Head of caudate nucleus (tissue), 42 donors: ENCODE measurements around the gene MAML1.

ENCODE experiments used
- DNase-seq, 42 donors: peaks; one replicate each; pipeline versions ENCODE4 v3.0.0 to v3.0.0-alpha.2; 2020 to 2021; ENCODE audit warnings: mixed read lengths in 7 of 42
- intact Hi-C: fragments of 100-400 bp; cut with DNase I; formaldehyde crosslinking; loops from one replicate; pipeline ENCODE4 v1.15.0; 2022

Gene MAML1

DNA sequence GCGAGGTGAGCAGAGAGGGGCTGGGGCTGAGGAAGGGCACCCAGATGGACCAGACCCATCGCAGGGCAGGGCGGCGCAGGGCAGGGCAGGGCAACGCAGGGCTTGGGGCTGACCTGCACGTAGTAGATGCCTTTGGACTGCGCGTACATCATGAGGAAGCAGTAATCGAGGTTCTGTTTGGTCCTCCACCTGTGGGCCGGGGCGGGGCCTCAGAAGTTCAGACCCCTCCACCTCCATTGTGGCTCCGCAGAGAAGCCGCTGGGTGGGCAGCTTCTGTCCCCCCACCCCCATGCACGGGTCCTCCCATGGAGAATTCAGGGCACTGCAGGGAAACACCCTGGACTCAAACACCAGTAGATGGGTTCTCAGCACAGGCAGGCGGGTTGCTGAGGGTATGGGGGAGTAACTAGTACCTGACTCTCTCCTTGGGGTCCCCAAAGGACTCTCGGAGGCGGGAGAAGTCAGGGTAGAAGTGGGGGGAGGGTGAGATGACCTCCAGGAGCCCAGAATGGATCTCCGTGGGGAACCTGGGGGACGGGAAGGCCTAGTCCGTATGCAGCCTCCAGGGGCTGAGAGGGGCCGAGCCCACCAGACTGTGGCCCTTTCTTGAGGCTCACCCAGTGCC is 67.6 kb downstream of the MAML1 start:
- DNase-seq: no peak
- intact Hi-C loops: no loop called here

DNA sequence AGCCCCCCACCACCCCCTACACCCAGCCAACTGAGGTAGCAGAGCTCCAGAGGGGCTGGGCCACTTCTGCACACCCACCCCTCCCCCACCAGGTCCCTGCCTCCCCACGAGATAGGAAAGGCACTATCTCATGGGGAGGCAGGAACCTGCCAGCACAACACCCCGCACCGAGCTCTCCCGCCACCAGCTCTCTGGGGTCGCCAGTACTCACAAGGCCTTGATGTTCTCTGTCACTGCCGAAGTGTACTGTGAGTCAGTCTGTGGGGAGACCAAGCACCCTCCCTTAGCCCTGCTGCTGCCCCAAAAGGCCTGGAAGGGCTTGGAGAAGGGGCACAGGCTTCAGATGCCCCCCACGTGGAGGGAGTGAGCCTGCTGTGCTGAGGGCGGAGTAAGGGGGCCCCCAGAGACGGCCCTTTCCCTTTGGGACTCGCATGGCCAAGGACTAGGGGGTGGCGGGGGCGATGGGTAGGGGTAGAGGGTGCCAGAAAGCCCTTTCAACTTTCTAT is 68.1 kb downstream of the MAML1 start:
- DNase-seq: no peak
- intact Hi-C loops: no loop called here

DNA sequence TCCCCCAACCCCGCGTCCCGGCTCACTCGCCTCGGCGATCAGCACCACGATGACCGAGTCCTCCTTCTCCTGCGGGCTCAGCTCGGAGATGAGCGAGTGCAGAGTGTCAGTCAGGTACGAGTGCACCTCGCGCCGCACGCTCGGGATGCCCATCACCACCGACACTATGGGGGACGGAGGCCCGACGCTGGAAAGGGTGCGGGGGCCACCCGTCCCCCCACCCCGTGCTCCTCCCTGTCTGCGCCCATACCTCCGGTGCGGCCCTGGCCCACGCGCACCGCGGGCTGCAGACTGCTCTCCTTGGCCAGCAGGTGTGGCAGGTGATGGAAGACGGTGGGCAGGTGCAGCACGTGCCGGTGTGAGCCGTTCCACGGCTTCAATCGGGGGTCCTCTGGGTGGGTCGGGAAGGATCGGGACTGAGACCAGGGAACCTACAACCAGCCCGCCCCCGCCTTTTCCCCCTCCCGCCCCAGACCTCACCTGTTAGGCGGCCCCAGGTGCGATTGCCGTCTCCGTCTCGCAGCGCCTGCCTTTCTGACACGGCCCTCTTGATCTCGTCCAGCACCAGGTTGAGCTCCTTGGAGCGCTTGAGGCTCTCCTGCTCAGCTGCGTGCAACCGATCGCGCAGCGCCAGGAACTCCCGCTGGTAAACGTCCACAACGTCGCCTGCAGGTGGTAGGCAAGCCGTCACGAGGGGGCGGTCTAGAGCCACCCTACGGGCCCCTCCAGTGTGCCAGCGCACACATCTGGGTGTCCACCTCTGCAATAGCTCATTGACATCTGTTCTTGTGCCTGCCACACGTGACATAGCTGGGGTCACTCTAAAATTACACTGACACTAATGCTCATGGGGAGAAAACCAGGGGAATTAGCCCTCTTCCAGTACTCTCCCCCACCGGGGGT is 68.9 kb downstream of the MAML1 start:
- DNase-seq: peak in 33 of 42 donors; percentile 46 to 88 (median 67)
- intact Hi-C loops: no loop called here

DNA sequence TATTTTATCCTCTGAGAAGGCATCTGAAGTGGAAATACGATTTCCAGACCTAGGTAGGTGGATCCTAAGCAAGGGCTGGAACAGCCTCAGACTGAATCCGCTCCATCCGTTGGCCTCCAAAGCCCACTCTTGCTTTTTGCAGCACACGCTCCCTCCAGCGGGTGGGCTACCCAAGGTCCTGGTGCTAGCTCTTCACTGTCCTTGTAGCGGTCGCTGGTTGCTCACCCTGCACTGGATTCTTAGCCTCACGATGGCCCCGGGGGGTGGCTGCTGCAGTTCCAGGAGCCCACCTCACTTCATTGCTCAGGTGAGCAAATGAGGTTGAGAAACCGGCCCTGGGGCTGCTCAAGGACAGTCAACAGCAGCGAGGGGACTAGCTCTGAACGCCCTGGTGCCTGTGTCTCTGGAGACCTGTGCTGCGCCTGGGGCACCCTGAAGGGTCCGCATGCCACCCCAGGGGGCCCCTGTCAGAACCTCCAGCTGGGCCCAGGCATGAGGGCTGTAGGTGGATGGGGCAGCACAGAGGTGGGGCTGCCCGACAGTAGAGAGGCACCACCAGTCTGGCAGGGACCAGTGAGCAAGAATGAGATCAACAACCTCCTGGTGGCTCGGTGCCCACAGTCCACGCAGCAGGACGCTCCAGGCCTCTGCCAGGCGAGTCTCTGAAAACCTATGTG is 69.7 kb downstream of the MAML1 start:
- intact Hi-C loops: no loop called here
- no peak for DNase-seq

DNA sequence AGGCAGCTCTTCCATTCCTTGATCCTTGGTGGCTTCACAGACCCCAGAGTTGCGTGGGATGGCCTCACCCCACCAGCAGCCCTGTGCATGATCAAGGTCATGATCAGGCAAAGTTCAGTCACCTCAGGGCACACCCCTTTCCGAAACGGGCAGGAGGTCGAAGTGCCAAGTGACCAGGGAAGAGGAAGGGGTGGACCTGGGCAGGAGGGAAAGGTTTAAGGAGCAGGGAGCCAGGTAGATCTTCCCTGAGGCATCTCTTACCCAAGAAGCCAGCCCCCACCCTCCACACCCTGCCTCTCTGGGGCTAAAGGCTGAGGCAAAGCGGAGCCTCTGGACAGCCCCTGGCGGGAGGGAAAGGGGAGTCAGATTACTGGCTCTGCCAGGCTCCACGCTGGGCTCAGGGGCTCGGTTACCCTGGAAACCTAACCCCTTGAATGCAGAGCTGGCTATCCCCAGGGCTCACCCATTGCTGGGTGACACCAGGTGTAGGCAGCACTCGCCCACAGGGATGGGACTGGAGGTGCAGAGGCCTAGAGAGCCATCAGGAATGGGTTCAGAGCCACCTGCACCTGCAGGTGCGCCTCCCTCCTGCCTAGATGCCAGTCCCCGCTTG is 70.4 kb downstream of the MAML1 start:
- no peak for DNase-seq
- intact Hi-C loops: no loop called here

DNA sequence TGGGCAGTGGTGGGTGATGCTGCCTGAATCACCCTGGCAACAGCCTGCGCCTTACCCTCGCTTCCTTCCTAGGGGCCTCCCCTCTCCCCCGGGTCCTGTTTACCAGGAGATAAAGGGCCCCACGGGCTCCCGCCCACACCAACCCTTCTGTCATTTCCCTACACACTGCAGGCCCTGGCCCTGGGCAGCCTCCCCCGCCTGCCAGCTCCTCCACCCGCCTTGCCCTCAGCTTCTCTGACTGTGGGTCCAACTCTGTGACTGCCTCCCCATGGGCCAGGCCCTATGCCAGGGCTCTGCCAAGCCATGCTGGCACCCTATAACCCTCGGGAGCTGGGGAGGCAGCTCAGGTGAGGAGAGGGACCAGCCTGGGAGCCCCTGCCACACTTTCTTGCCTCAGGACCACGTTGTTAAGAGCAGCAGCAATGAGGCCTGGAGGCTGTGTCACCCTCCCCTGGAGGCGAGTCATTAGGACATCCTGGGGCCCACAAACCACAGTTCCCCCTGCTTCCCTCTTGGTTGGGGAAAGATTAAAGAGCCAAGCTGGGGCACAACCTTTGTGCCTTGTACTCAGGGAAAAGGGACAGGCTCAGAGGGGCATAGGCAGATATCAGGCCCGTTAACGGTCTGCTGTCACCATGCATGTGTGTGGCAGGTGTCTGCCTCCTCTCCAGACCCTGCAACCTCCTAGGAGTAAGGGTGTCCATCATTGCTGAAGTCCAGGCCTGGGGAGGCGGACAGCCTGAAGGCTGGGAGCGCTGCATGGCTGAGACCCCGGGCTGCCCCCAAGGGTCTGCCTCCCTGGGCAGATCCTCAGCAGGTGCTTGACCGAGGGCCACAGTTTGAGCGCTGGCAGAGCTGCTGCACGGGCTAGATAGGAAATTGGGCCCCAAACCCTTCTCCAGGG is 71.3 kb downstream of the MAML1 start:
- intact Hi-C loops: no loop called here
- DNase-seq: no peak

DNA sequence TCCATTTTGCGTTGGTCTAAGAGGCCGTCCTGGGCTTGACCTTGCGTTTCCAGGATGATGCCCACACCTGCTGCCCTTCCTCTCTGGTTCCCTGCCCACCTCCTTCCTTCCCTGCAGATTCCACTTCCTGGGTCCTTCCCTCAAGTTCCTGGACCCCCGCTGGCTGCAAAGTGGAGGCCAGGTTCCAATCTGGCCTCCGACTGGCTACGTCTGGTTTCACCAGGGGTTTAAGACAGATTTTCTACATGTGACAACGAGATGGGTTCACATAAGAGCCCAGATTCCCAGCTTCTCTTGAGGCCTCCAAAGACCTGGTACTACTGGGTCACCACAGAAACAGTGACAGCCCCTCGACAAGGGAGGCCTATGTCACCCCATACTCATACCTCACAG is 71.9 kb downstream of the MAML1 start:
- intact Hi-C loops: no loop called here
- no peak for DNase-seq

DNA sequence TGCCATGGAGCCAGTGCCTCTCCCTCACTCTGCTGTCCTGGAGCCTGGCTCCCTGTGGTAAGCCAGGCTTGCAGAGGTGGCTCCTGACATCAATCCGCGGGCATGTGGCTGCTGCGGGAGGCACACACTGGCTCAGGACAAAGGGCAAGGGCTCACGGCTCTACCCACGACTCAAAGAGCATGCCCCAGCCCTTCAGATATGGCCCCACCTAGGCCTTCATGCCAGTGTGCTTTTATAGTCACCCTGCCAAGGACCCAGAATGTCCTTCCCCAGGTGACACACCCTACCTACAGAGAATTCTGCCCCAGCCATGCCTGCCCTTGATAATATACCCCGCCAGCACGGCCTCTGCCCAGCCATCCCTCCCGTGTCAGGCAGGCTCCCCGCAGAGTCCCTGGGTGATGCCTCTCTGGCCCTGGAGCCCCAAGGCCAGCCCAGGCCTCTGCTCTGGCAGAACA is 72.5 kb downstream of the MAML1 start:
- intact Hi-C loops: no loop called here
- DNase-seq: no peak

DNA sequence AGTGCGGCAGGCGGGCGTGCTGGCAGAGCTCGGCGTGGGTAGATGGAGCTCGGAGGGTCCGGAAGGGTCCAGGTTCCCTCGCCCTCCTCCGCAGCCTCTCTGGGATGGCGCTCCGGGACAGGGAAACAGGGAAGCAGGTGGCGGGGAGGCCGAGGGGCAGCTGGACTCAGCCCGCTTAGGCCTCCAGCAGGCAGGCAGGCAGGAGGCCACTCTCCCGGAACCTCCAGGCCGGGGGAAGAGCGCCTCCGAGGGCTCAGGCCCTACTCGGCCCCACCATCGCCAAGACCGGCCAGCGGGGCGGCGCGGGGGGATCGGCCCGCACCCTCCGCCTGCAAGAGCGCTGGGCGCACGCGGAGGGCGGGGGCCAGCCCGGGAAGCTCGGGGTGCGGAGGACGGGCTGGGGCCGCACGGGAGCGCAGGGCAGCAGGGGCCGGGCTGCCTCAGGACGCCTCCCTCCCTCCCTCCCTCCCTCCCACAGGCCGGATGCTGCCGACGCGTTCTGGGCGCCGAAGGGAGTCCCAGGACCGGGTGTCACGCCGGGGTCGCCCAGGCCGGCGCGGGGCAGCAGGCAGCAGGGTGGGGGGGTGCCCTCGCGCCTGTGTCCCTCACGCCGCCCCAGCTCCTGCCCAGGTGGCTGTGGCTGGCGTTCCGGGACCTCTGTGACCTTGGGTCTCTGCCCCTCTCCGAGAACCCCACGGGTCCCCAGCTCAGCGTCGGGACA is 73.1 kb downstream of the MAML1 start:
- peak in 19 of 42 donors; percentile 24 to 69 (median 45) for DNase-seq
- intact Hi-C loops: no loop called here

DNA sequence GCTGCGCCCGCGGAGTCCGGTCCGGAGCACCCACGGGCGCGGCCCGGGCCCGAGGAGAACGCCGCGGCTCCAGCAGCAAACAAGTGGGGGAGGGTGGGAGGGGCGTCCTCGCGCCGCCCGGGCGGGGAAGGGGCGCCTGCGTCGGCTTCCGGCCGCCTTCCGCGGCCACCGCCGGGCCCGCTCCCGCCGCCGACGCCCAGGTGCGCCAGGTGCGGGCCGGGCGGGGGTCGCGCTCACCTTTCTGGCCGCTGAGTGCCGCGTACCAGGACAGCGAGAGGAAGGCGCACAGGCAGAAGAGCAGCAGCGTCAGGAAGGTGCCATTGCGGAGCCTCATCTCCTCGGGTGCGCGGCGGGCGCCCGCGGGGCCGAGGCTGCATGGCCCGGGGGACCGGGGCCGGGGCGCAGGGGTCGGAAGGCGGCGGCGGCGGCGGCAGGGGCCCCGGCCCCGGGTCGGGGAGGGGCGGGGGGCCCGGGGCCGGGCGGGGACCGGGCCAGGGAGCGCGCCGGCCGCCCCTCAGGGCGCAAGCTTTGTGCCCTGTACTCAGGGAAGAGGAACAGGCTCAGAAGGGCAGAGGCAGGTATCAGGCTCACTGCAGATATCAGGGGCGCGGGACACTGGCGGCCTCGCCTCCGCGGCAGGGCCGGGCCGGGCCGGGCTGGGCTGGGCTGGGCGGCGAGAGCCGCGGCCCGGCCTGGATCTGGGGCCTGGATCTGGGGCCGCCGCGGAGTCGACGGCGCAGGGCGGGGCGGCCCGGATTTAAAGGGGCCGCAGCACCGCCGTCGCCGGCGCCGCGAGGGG is 73.8 kb downstream of the MAML1 start, which contains the start of gene MGAT4B:
Gene MGAT4B (minus strand): TSS at position 617 of the 799 bp plus-strand sequence. CDS start 283 bp downstream, at position 334.
- DNase-seq: peak in 39 of 42 donors; percentile 62 to 88 (median 80)
- intact Hi-C loops: no loop called here

DNA sequence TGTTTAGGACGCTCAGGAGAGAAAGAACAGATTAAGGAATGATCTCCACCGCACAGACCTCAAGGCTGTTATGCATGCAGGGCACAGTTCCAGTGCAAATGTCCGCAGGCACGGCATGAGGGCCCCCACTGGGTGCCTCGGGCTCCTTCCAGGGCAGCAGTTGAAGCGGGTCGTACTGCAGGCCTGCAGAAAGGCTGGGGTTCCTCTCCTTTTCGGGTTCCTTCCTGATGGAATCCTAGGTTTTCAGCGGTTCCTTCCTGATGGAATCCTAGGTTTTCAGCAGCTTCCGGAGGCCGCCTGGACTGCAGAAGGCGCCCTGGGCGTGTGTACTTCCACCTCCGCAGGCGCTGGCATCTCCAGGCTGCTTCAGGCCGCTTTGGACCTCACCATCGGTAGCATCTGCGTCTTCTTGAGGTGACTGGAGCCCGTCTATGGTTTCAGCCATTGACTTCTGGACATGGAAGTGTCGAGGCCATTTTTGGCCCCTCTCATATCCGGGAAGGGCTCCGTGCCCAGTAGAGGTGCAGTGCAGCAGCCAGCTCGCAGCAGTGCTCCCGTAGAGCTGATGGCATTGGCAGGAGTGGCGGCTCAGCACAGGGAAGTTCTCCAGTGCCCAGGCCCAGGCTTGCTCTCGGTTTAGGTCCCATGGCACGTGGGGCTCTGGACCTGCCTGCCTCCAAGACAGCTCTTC is 79.7 kb downstream of the MAML1 start:
- intact Hi-C loops: no loop called here
- DNase-seq: no peak

DNA sequence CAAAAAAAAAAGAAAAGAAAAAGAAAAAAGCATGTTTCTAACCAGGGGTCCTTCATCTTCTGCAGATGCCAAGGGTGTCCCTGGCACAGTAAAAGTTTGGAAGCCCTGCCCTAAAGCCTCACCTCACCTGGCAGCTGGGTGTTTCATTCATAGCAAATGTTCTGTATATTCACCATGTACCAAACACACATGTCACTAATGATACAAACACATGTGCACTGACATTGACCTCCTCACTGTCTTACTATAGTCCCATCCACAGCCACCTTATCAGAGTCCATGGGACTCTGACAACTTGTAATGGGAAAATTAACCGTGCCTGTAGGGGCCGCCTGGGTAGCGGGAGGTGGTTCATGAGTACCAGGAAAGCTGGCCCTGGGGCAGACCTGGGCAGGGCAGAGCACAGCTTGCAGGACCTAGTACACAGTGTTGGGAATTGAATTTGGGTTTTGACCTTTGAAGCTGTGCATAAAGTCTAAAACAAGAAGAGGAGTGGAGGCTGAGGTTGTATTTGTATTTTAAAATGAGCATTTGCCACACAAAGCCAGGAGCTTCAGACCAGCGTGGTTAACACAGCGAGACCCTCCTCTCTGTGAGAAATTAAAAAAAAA is 80.5 kb downstream of the MAML1 start:
- intact Hi-C loops: no loop called here
- no peak for DNase-seq

DNA sequence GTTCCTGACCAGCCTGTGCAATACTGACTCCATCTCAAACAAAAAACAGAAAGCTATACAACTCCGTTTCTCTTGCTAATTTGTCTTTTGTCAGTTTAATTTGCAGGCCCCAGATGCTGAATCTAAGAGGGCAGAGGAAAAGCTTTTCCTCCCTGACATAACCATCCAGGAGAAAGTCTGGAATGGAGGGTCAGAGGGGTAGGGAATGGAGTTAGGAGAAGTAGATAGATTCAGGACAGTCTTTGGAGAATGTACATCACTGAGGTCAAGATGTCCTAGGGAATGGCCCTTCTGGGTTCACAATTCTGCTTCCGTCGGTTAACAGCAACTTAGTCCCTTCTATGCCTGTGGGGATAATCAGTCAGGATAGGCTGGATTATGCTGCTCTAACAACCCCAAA is 81.5 kb downstream of the MAML1 start:
- intact Hi-C loops: no loop called here
- DNase-seq: no peak

DNA sequence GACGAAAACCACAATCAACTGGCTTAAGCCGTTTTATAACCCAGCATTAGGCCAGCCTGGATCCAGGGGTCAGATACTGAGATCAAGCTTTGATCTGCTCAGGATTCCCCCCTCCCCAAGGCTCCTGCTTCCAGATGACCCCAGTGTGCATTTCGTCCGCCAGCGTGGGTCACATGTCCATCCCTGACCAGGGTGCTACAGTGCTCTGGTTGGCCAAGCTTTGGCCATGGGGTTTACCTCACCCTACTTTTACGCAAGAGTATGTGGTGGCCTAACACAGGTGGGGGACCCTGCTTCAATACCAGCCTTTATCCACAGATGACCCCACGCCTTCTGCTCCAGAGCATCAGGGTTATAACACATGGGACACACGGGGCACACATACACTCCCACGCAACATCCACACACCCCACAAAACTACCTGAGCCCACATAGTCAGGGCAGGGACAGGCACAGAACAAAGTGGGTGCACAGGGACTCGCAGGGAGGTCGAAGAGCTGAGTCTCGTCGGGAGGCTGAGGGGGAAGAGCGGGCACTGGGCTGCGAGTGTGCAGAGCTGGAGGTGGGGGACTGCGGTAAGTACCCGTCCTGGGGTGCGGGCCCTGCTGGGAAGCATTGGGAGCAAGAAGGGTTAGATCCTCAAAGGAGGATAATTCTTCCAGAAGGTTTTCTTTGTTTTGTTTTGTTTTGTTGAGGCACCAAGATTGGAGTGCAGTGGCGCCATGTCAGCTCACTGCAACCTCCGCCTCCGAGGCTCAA is 83.0 kb downstream of the MAML1 start:
- intact Hi-C loops: no loop called here

DNA sequence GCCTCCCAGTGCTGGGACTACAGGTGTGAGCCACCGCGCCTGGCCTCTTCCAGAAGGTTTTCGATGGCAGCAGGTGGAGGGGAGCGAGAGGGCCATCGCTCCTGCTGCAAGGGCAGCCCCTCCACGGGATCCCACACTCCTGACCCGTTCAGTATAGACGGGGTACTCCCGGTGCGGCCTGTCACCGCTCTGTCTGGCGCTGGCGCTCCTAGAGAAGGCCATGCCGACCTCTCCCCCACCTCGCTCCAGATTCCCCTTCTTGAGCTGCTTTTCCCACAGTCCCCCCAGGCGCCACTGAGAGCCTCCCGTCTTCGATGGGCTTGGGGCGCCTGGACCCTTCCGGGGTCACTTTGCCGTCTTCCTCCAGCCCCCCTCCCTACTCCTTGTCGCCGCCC is 83.8 kb downstream of the MAML1 start:
- DNase-seq: no peak
- intact Hi-C loops: no loop called here

More for the DNA sequence above, 83.0 kb downstream of the MAML1 start:
- peak in 1 of 42 donors; percentile 3 for DNase-seq
